GM04503 (cell line): ENCODE measurements around the gene DKC1.
"Not testable (repeated sequence)": the region's sequence is repeated elsewhere in the genome, so short reads cannot be mapped to it uniquely, and the experiment has no call there.

Experiments used
- DNase-seq: peaks from one replicate; pipeline ENCODE4 v3.0.0-alpha.2; 2012; ENCODE audit warnings: low read depth

DKC1 gene

GRCh38 chrX:154819771-154820341 lies 57.2 kb downstream of the DKC1 start:
- DNase-seq: no peak

GRCh38 chrX:154821523-154821922 lies 58.9 kb downstream of the DKC1 start:
- no peak for DNase-seq

GRCh38 chrX:154822029-154822428 lies 59.4 kb downstream of the DKC1 start:
- DNase-seq: no peak

GRCh38 chrX:154824638-154825037 lies 62.0 kb downstream of the DKC1 start:
- no peak for DNase-seq

- DNase-seq: not testable (repeated sequence)
These were observed 62.9 kb downstream of the DKC1 start for GRCh38 chrX:154825586-154825985.
